Endothelial cell of umbilical vein (primary cell): ENCODE results near the gene LMAN2L. TPM values are rescaled to one million over a fixed set of nuclear protein-coding genes. Genes with fewer than 3 reads are reported as not detected.

Experiments
- BruUV-seq: library from RNA; stranded (reverse); fragments of 400-500 nt; replicated peaks from 2 replicates; lab custom pipeline; 2021; lab: Mats Ljungman, UMichigan
- CTCF ChIA-PET: fragments of 300-600, 350-600 bp; sonication (Branson Sonifier 250); formaldehyde crosslinking; loops from one replicate; lab custom pipeline; 2021; ENCODE audit warnings: antibody characterized with exemption, inconsistent platforms; lab: Charles Lee
- POLR2A ChIA-PET: fragments of 300-600, 350-600 bp; sonication (Branson Sonifier 250); formaldehyde crosslinking; loops from one replicate; lab custom pipeline; 2021; ENCODE audit warnings: antibody characterized with exemption, inconsistent platforms; lab: Charles Lee
- DNase-seq: peaks from one replicate; pipeline ENCODE4 v3.0.0-alpha.2; 2011; ENCODE audit warnings: low read depth, low spot score
- FAIRE-seq: peaks from 2 replicates; lab custom pipeline; 2011; peaks lifted over from hg19 to GRCh38; lab: Jason Lieb, UNC
- H2AFZ ChIP-seq: 2 replicates; pipeline ENCODE4 v1.6.0; 2012; ENCODE audit warnings: low read depth, low read length, control low read depth, inconsistent platforms
- H3K27ac ChIP-seq: 2 replicates; pipeline ENCODE4 v1.5.1; 2011; ENCODE audit warnings: low read depth, mild to moderate bottlenecking, control low read depth, low read length, moderate library complexity; ENCODE audit not compliant: insufficient read depth
- H3K27me3 ChIP-seq, 2 experiments: 2 replicates each; pipeline versions ENCODE4 v1.6.0 to v1.6.1; 2011; ENCODE audit warnings: low read length in 2 of 2, mixed read lengths in 1 of 2; ENCODE audit not compliant: control insufficient read depth in 2 of 2, insufficient read depth in 2 of 2
- H3K36me3 ChIP-seq, 2 experiments: 2 replicates in 1 of 2; 3 replicates in 1 of 2; pipeline ENCODE4 v1.5.1; 2011; ENCODE audit warnings: low read length in 2 of 2, mild to moderate bottlenecking in 1 of 2, moderate library complexity in 1 of 2; ENCODE audit not compliant: control insufficient read depth in 2 of 2, insufficient read depth in 2 of 2; ENCODE audit errors: extremely low read depth in 1 of 2
- H3K4me1 ChIP-seq: 3 replicates; pipeline ENCODE4 v1.5.1; 2011; ENCODE audit warnings: mild to moderate bottlenecking, low read length; ENCODE audit not compliant: control insufficient read depth, insufficient read depth; ENCODE audit errors: extremely low read depth
- H3K4me2 ChIP-seq: 2 replicates; pipeline ENCODE4 v1.6.1; 2011; ENCODE audit warnings: low read length, control low read depth, mixed read lengths; ENCODE audit not compliant: insufficient read depth
- H3K4me3 ChIP-seq, 3 experiments: fragments of 200-600 bp in 1 of 3; sonication (generic), shearing (Covaris generic) in 1 of 3; replicated peaks in 1 of 3; 2 replicates each; pipeline ENCODE4 v1.5.1; 2011 to 2016; ENCODE audit warnings: control low read depth in 3 of 3, low read length in 3 of 3, mild to moderate bottlenecking in 2 of 3, inconsistent platforms in 1 of 3, low read depth in 1 of 3, moderate library complexity in 1 of 3; ENCODE audit not compliant: insufficient read depth in 1 of 3
- H3K79me2 ChIP-seq: 2 replicates; pipeline ENCODE4 v1.6.0; 2012; ENCODE audit warnings: low read length, inconsistent platforms; ENCODE audit not compliant: control insufficient read depth, insufficient read depth
- H3K9ac ChIP-seq: replicated peaks from 2 replicates; pipeline ENCODE3; 2011; ENCODE audit warnings: low read length, control low read depth; ENCODE audit not compliant: insufficient read depth; ENCODE audit errors: extremely low read depth
- H3K9me1 ChIP-seq: replicated peaks from 3 replicates; pipeline ENCODE4 v1.6.0; 2011; ENCODE audit warnings: mild to moderate bottlenecking, low read length; ENCODE audit not compliant: control insufficient read depth, insufficient read depth; ENCODE audit errors: extremely low read depth
- H3K9me3 ChIP-seq: replicated peaks from 2 replicates; pipeline ENCODE4 v1.5.1; 2012; ENCODE audit warnings: low read length, inconsistent platforms; ENCODE audit not compliant: control insufficient read depth, insufficient read depth
- H4K20me1 ChIP-seq: replicated peaks from 2 replicates; pipeline ENCODE3; 2011; ENCODE audit warnings: mild to moderate bottlenecking, low read length; ENCODE audit not compliant: control insufficient read depth, insufficient read depth; ENCODE audit errors: extremely low read depth
- EZH2 ChIP-seq: IDR thresholded peaks from 2 replicates; pipeline ENCODE4 v1.6.1; 2012; ENCODE audit warnings: borderline replicate concordance, low read depth, mild to moderate bottlenecking, moderate library complexity, low read length, inconsistent platforms; ENCODE audit not compliant: severe bottlenecking
- FOS ChIP-seq: IDR thresholded peaks from 2 replicates; pipeline ENCODE4 v1.6.1; 2011; ENCODE audit warnings: mild to moderate bottlenecking, low read length, moderate library complexity, borderline replicate concordance; ENCODE audit not compliant: insufficient read depth
- GATA2 ChIP-seq: IDR thresholded peaks from 2 replicates; pipeline ENCODE4 v1.7.0; 2011; ENCODE audit warnings: low read depth, mild to moderate bottlenecking, moderate library complexity, mixed read lengths, low read length; ENCODE audit not compliant: insufficient read length, insufficient read depth
- JUN ChIP-seq: IDR thresholded peaks from 2 replicates; pipeline ENCODE4 v1.6.1; 2011; ENCODE audit warnings: borderline replicate concordance, low read depth; ENCODE audit not compliant: insufficient read length, insufficient read depth
- MYC ChIP-seq: IDR thresholded peaks from one replicate; pipeline ENCODE4 v1.6.1; 2011; ENCODE audit warnings: mild to moderate bottlenecking, low read depth, low read length
- POLR2A ChIP-seq: IDR thresholded peaks from 2 replicates; pipeline ENCODE4 v1.6.1; 2012; ENCODE audit warnings: low read depth, mild to moderate bottlenecking, control low read depth, low read length
- POLR2AphosphoS5 ChIP-seq: IDR thresholded peaks from 2 replicates; pipeline ENCODE4 v1.6.1; 2012; ENCODE audit warnings: low read depth, mild to moderate bottlenecking, control low read depth, low read length, moderate library complexity; ENCODE audit not compliant: insufficient read depth
- dilution Hi-C: fragments of 300-500 bp; cut with MboI; formaldehyde crosslinking; loops from one replicate; pipeline ENCODE4 v1.15.0; 2019; ENCODE audit warnings: low sequenced_read_pairs; ENCODE audit not compliant: extremely low pct_ligation_motif_present
- intact Hi-C: fragments of 100-400 bp; cut with micrococcal nuclease; formaldehyde crosslinking; loops from one replicate; pipeline ENCODE4 v1.10.0; 2022
- polyA plus RNA-seq, 4 experiments: library from polyadenylated mRNA; depleted of rRNA in 3 of 4; stranded (reverse) in 3 of 4; unstranded in 1 of 4; fragments of >200 nt; gene quantifications; 2 replicates each; pipeline versions ENCODE4 v1.2.1 to v1.2.3, GENCODE V29; 2011 to 2012; ENCODE audit warnings: missing spikeins in 1 of 4
- total RNA-seq: library from RNA; stranded (reverse); gene quantifications from 2 replicates; pipeline ENCODE4 v1.2.3, GENCODE V29; 2021
- TF ChIP-seq, protein P1 (sequence below): IDR thresholded peaks from 2 replicates; pipeline ENCODE4 v1.6.1; 2011; ENCODE audit not compliant: insufficient read depth, insufficient read length
- TF ChIP-seq, protein P2 (sequence below), 2 donors: IDR thresholded peaks; 1 replicate in 1 of 2; 2 replicates in 1 of 2; pipeline ENCODE4 v1.5.1; 2011; ENCODE audit warnings: low read length in 2 of 2, mild to moderate bottlenecking in 2 of 2, moderate library complexity in 2 of 2, control low read depth in 1 of 2, inconsistent platforms in 1 of 2, low read depth in 1 of 2; ENCODE audit not compliant: insufficient read depth in 1 of 2; ENCODE audit errors: extremely low read depth in 1 of 2

The LMAN2L gene
- total and polyA plus RNA-seq, 2 donors (not counting 3 experiments of a cell fraction or from before 2014, with no cell fraction given), result 15.4 to 20.5 TPM

DNA sequence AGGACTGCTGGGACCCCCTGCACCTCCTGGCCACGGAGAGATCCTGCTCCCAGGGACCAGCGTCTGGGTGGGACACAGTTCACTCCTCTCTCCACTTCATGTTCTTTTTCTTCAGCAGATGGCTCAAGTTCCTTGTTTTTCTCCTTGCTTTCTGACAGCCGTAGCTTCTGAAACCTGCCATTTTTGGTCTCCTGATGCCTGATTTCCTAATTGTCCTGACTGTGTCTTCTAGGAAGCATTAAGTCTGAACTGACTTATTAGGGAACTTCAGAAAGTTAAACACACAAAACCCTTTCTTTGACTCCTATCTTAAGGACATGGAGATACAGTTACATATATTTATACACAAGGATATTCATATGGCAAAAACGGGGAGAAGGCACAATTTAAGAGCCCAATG lies 43.5 kb upstream of the LMAN2L start:
- ChIA-PET CTCF (interaction anchor here (1.2 to 2.2 kb wide), 4 partner anchors 9 to 20 kb away, joined by 3 to 6 read pairs (median 5); no protein-coding TSS in a partner anchor), POLR2A (no interaction called here)
- FAIRE-seq, result no peak
- H3K27ac ChIP-seq, result no peak overlapping the region
- H3K27me3 ChIP-seq, result no peaks in the 10 kb centered on the region
- no peaks in the 10 kb centered on the region for H3K9me1 ChIP-seq
- DNase-seq, result no peak
- TF ChIP-seq POLR2A (no peak), GATA2 (no peak), MYC (no peak)
- H4K20me1 ChIP-seq, result no peaks in the 10 kb centered on the region
- H3K36me3 ChIP-seq, result no peaks in the 10 kb centered on the region
- H3K4me2 ChIP-seq, result no peak overlapping the region
- BruUV-seq, result no TSS peak
- intact Hi-C loops (no loop called here), dilution Hi-C loops (no loop called here)
- H3K79me2 ChIP-seq, result no peaks in the 10 kb centered on the region
- no peak overlapping the region for H2AFZ ChIP-seq
- H3K9ac ChIP-seq, result no peak overlapping the region
- H3K4me3 ChIP-seq, result no peak overlapping the region
- no peaks in the 10 kb centered on the region for H3K9me3 ChIP-seq
- peaks cover 9% of the 10 kb centered on the region for H3K4me1 ChIP-seq

DNA sequence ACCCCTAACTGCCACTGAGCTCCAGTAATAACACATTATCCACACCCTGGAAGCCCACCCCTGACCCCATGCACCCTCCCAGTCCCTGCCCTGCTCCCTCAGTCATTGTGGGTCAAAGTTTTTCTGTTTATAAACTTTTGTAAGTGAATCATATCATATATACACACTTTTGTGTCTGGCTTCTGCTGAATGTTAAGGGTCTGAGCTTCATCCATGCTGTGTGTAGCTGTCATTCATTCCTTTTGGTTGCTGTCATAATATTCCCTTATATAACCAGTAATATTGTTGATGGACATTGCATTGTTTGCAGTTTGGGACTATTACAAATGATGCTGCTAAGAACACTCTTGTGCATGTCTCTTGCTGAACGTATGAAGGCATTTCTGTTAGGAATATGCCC lies 35.3 kb upstream of the LMAN2L start:
- dilution Hi-C loops, result no loop called here
- FAIRE-seq, result no peak
- no peak overlapping the region for H3K9ac ChIP-seq
- no peak overlapping the region for H3K27ac ChIP-seq
- H3K27me3 ChIP-seq, result no peaks in the 10 kb centered on the region
- TF ChIP-seq POLR2AphosphoS5, result no peak
- TF ChIP-seq, protein P1, sequence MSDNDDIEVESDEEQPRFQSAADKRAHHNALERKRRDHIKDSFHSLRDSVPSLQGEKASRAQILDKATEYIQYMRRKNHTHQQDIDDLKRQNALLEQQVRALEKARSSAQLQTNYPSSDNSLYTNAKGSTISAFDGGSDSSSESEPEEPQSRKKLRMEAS, result no peak
- TF ChIP-seq, protein P2, sequence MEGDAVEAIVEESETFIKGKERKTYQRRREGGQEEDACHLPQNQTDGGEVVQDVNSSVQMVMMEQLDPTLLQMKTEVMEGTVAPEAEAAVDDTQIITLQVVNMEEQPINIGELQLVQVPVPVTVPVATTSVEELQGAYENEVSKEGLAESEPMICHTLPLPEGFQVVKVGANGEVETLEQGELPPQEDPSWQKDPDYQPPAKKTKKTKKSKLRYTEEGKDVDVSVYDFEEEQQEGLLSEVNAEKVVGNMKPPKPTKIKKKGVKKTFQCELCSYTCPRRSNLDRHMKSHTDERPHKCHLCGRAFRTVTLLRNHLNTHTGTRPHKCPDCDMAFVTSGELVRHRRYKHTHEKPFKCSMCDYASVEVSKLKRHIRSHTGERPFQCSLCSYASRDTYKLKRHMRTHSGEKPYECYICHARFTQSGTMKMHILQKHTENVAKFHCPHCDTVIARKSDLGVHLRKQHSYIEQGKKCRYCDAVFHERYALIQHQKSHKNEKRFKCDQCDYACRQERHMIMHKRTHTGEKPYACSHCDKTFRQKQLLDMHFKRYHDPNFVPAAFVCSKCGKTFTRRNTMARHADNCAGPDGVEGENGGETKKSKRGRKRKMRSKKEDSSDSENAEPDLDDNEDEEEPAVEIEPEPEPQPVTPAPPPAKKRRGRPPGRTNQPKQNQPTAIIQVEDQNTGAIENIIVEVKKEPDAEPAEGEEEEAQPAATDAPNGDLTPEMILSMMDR (IDR thresholded peaks at IDR 0.05; ENCODE audit: extremely low read depth in 1 of 2, insufficient read depth in 1 of 2, low read depth in 1 of 2, low read length in 2 of 2), result no peak
- TF ChIP-seq JUN, result no peak
- no peak for TF ChIP-seq EZH2
- TF ChIP-seq MYC, result no peak
- TF ChIP-seq POLR2A, result no peak
- no peak for TF ChIP-seq FOS
- TF ChIP-seq GATA2, result no peak
- no peaks in the 10 kb centered on the region for H4K20me1 ChIP-seq
- H3K4me3 ChIP-seq, result no peak overlapping the region
- no peaks in the 10 kb centered on the region for H3K9me1 ChIP-seq
- no peak overlapping the region for H2AFZ ChIP-seq
- intact Hi-C loops, result no loop called here
- no peaks in the 10 kb centered on the region for H3K36me3 ChIP-seq
- DNase-seq, result no peak
- no peaks in the 10 kb centered on the region for H3K4me1 ChIP-seq
- ChIA-PET CTCF (interaction anchor here (1.2 to 1.4 kb wide), 2 partner anchors 14 to 25 kb away, joined by 3 read pairs; partner anchors contain the start of gene CNNM4), POLR2A (interaction anchor here (0.7 kb wide), 1 partner anchor 10 kb away, joined by 6 read pairs; no protein-coding TSS in a partner anchor)
- no TSS peak for BruUV-seq
- no peaks in the 10 kb centered on the region for H3K79me2 ChIP-seq
- H3K4me2 ChIP-seq, result no peak overlapping the region
- H3K9me3 ChIP-seq, result no peaks in the 10 kb centered on the region
